B cell (primary cell): Measurements from ENCODE around the gene NOXA1. TPM values are rescaled to one million over a fixed set of nuclear protein-coding genes. Genes with fewer than 3 reads are reported as not detected.

ENCODE experiments used
- ATAC-seq: fragments of 200-7000 bp; cut with Tn5 transposase; one replicate; pipeline ENCODE4 v1.10.0; 2021; ENCODE audit warnings: low read depth, mild to moderate bottlenecking, moderate number of reproducible peaks, moderate library complexity
- CTCF ChIA-PET: fragments of 350-600 bp; sonication (Branson Sonifier 250); formaldehyde crosslinking; loops from one replicate; lab custom pipeline; 2021; ENCODE audit warnings: antibody characterized with exemption, inconsistent platforms; lab: Charles Lee
- POLR2A ChIA-PET: fragments of 350-600 bp; sonication (Branson Sonifier 250); formaldehyde crosslinking; loops from one replicate; lab custom pipeline; 2021; ENCODE audit warnings: antibody characterized with exemption; lab: Charles Lee
- DNase-seq: peaks from one replicate; pipeline ENCODE4 v3.0.0; 2013
- H2AFZ ChIP-seq: 2 replicates; pipeline ENCODE4 v1.6.1; 2012; ENCODE audit warnings: mild to moderate bottlenecking, low read depth, low read length; ENCODE audit not compliant: insufficient read depth, poor library complexity, severe bottlenecking
- H3K27ac ChIP-seq, 2 donors: 1 replicate in 1 of 2; 2 replicates in 1 of 2; pipeline ENCODE4 v1.5.1; 2012 to 2013; ENCODE audit warnings: low read length in 2 of 2, mild to moderate bottlenecking in 2 of 2, moderate library complexity in 1 of 2
- H3K27me3 ChIP-seq, 4 experiments: fragments of 200-600 bp in 1 of 4; sonication (generic) in 1 of 4; replicated peaks in 1 of 4; 1 replicate in 2 of 4; 2 replicates in 2 of 4; pipeline versions ENCODE4 v1.6.1 to v1.7.0; 2013 to 2016; ENCODE audit warnings: low read length in 3 of 4, mild to moderate bottlenecking in 2 of 4, mixed read lengths in 1 of 4, moderate library complexity in 1 of 4; ENCODE audit not compliant: insufficient read depth in 4 of 4, control insufficient read depth in 3 of 4; ENCODE audit errors: control extremely low read depth in 1 of 4
- H3K36me3 ChIP-seq, 2 experiments: replicated peaks in 1 of 2; 1 replicate in 1 of 2; 2 replicates in 1 of 2; pipeline versions ENCODE4 v1.6.1 to v1.7.1; 2013; ENCODE audit warnings: low read length in 1 of 2; ENCODE audit not compliant: insufficient read depth in 2 of 2, control insufficient read depth in 1 of 2; ENCODE audit errors: control extremely low read depth in 1 of 2, extremely low read depth in 1 of 2
- H3K4me1 ChIP-seq, 2 donors: fragments of 200-600 bp in 1 of 2; sonication (generic) in 1 of 2; 1 replicate in 1 of 2; 2 replicates in 1 of 2; pipeline versions ENCODE4 v1.5.1 to v1.6.1; 2013 to 2017; ENCODE audit warnings: low read length in 2 of 2; ENCODE audit not compliant: control insufficient read depth in 2 of 2, insufficient read depth in 2 of 2
- H3K4me2 ChIP-seq: replicated peaks from 2 replicates; pipeline ENCODE3; 2012; ENCODE audit warnings: mild to moderate bottlenecking, low read depth, low read length; ENCODE audit not compliant: poor library complexity, severe bottlenecking
- H3K4me3 ChIP-seq, 5 experiments: fragments of 200-600 bp in 1 of 5; sonication (generic) in 1 of 5; 1 replicate in 3 of 5; 2 replicates in 2 of 5; pipeline versions ENCODE4 v1.5.1 to v1.7.0; 2011 to 2016; ENCODE audit warnings: low read length in 4 of 5, mild to moderate bottlenecking in 4 of 5, low read depth in 2 of 5, control low read depth in 1 of 5, moderate library complexity in 1 of 5; ENCODE audit not compliant: insufficient read depth in 1 of 5; ENCODE audit errors: control extremely low read depth in 1 of 5, extremely low read depth in 1 of 5
- H3K79me2 ChIP-seq: fragments of 200-600 bp; sonication (generic); one replicate; pipeline ENCODE4 v1.6.0; 2016; ENCODE audit warnings: low read length; ENCODE audit not compliant: control insufficient read depth, insufficient read depth
- H3K9ac ChIP-seq: fragments of 200-600 bp; sonication (generic); 2 replicates; pipeline ENCODE4 v1.6.1; 2017; ENCODE audit warnings: mild to moderate bottlenecking, low read length, moderate library complexity
- H3K9me3 ChIP-seq, 3 donors: one replicate each; pipeline versions ENCODE4 v1.6.1 to v1.7.1; 2013; ENCODE audit warnings: low read length in 2 of 3; ENCODE audit not compliant: control insufficient read depth in 2 of 3, insufficient read depth in 1 of 3; ENCODE audit errors: control extremely low read depth in 1 of 3
- H4K20me1 ChIP-seq: 2 replicates; pipeline ENCODE4 v1.6.0; 2012; ENCODE audit warnings: mild to moderate bottlenecking, low read length; ENCODE audit not compliant: insufficient read depth, control insufficient read depth, poor library complexity, severe bottlenecking
- H3K27ac Mint-ChIP-seq: one replicate; pipeline ENCODE4 v1.8.0; 2021; ENCODE audit warnings: mixed read lengths
- H3K27me3 Mint-ChIP-seq: one replicate; pipeline ENCODE4 v1.8.0; 2021; ENCODE audit warnings: mixed read lengths
- H3K4me1 Mint-ChIP-seq: one replicate; pipeline ENCODE4 v1.8.0; 2021; ENCODE audit warnings: mixed read lengths
- H3K4me3 Mint-ChIP-seq: one replicate; pipeline ENCODE4 v1.8.0; 2021; ENCODE audit warnings: mixed read lengths
- H3K9me3 Mint-ChIP-seq: one replicate; pipeline ENCODE4 v1.8.0; 2022; ENCODE audit warnings: mixed read lengths; ENCODE audit not compliant: insufficient read depth
- EZH2 ChIP-seq: IDR thresholded peaks from 2 replicates; pipeline ENCODE4 v1.6.1; 2012; ENCODE audit warnings: borderline replicate concordance, low read depth, mild to moderate bottlenecking, moderate library complexity, low read length; ENCODE audit not compliant: insufficient read depth, poor library complexity, severe bottlenecking
- WGBS: methylation state at CpG from one replicate; pipeline ENCODE4 v1.1.5; 2013; ENCODE audit warnings: missing lambda C conversion rate; ENCODE audit not compliant: insufficient coverage; 5-methylcytosine and 5-hydroxymethylcytosine counted together
- intact Hi-C: fragments of 100-400 bp; cut with micrococcal nuclease; formaldehyde crosslinking; loops from one replicate; pipeline ENCODE4 v1.10.0; 2022
- polyA plus RNA-seq: library from polyadenylated mRNA; depleted of rRNA; stranded (reverse); fragments of >200 nt; gene quantifications from 2 replicates; pipeline ENCODE4 v1.2.3, GENCODE V29; 2012
- total RNA-seq, 2 donors: library from RNA; stranded (reverse); fragments of 120-200 nt in 1 of 2; gene quantifications; 1 replicate in 1 of 2; 2 replicates in 1 of 2; pipeline versions ENCODE4 v1.2.3 to v1.2.4, GENCODE V29; 2013 to 2022
- TF ChIP-seq, protein P1 (sequence below): fragments of 200-600 bp; IDR thresholded peaks from one replicate; pipeline ENCODE4 v1.8.0; 2022; ENCODE audit warnings: antibody characterized with exemption, mild to moderate bottlenecking

NOXA1 gene
- total and polyA plus RNA-seq, 2 donors (not counting 1 experiment from before 2014, with no cell fraction given), result 5.7 to 7.7 TPM

DNA sequence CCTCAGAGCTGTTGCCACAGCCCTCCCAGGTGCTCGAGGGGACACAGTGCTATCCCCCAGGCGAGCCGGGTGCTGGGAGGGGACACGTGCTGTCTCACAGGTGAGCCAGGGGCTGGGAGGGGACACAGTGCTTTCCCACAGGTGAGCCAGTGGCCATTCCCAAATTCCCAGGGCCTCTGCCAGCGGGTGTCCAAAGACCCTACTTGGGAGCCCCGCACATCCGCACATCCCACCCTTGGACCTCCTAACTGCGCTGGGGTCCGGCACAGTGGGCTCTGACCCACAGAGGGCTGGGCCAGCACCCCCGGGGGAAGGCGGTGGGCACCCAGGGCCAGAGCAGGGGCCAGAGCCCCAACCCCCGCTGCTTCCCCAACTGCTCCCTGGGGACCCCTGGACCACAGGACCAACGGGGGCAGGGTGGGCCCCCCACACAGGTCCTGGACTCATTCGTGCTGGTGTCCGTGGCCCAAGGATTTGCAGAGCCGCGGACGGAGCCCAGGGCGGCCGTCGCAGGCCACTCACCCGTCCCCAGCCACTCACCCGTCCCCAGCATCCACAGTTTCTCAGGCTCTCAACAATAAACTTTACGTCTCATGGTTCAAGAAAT is 18.1 kb upstream of the NOXA1 start:
- no peak overlapping the region for H3K27ac ChIP-seq
- H3K4me2 ChIP-seq, result no peak overlapping the region
- peaks cover 9 to 19% of the 10 kb centered on the region in 2 donors for H3K4me1 ChIP-seq
- H3K9ac ChIP-seq, result no peak overlapping the region
- DNase-seq (no peak), ATAC-seq (no peak)
- TF ChIP-seq, protein P1, sequence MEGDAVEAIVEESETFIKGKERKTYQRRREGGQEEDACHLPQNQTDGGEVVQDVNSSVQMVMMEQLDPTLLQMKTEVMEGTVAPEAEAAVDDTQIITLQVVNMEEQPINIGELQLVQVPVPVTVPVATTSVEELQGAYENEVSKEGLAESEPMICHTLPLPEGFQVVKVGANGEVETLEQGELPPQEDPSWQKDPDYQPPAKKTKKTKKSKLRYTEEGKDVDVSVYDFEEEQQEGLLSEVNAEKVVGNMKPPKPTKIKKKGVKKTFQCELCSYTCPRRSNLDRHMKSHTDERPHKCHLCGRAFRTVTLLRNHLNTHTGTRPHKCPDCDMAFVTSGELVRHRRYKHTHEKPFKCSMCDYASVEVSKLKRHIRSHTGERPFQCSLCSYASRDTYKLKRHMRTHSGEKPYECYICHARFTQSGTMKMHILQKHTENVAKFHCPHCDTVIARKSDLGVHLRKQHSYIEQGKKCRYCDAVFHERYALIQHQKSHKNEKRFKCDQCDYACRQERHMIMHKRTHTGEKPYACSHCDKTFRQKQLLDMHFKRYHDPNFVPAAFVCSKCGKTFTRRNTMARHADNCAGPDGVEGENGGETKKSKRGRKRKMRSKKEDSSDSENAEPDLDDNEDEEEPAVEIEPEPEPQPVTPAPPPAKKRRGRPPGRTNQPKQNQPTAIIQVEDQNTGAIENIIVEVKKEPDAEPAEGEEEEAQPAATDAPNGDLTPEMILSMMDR, result no peak
- no peak for TF ChIP-seq EZH2
- POLR2A ChIA-PET, result no interaction called here
- Mint-ChIP-seq H3K27me3 (no peaks in the 10 kb centered on the region), H3K9me3 (no peaks in the 10 kb centered on the region), H3K4me1 (peaks cover 16% of the 10 kb centered on the region), H3K4me3 (no peak overlapping the region), H3K27ac (no peak overlapping the region)
- peaks cover 22% of the 10 kb centered on the region for H3K79me2 ChIP-seq
- H4K20me1 ChIP-seq, result peaks cover 28% of the 10 kb centered on the region
- H3K36me3 ChIP-seq, result no peaks in the 10 kb centered on the region
- CTCF ChIA-PET, result interaction anchor here (1.0 kb wide), 1 partner anchor 41 kb away, joined by 3 read pairs; no protein-coding TSS in a partner anchor
- 91% methylated on average over 23 of the region's 24 CpGs for WGBS
- H3K27me3 ChIP-seq, result peaks cover 0 to 21% (median 4%) of the 10 kb centered on the region in 4 experiments
- H3K9me3 ChIP-seq, result peaks cover 0 to 18% (median 4%) of the 10 kb centered on the region in 3 donors
- intact Hi-C loops, result no loop called here
- no peak overlapping the region for H3K4me3 ChIP-seq
- H2AFZ ChIP-seq, result no peak overlapping the region

DNA sequence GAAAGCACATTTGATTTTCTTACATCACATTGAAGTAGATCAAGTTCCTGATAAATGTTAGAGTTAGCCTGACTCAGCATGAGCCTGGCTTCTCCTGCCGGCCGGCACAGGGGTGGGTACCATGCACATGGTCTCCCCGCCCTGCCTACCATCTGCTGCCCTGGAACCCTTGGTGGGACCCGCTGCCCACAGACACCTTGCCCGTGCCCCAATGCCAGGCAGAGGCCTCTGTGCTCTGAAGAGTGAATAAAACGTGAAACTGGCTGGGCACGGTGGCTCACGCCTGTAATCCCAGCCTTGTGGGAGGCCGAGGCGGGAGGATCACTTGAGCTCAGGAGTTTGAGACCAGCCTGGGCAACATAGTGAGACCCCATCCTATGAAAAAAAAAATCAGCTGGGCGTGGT is 17.5 kb upstream of the NOXA1 start:
- ChIA-PET CTCF (no interaction called here), POLR2A (interaction anchor here (0.7 kb wide), 1 partner anchor 39 kb away, joined by 4 read pairs; no protein-coding TSS in a partner anchor)
- H3K4me3 ChIP-seq, result no peak overlapping the region
- ATAC-seq, result no peak
- no peak for DNase-seq
- no peaks in the 10 kb centered on the region for H3K36me3 ChIP-seq
- intact Hi-C loops, result no loop called here
- peaks cover 8 to 16% of the 10 kb centered on the region in 2 donors for H3K4me1 ChIP-seq
- H3K4me3 Mint-ChIP-seq, result no peak overlapping the region
- no peak overlapping the region for H3K9ac ChIP-seq
- H3K9me3 Mint-ChIP-seq, result no peaks in the 10 kb centered on the region
- H4K20me1 ChIP-seq, result peaks cover 30% of the 10 kb centered on the region
- peaks cover 0 to 21% (median 5%) of the 10 kb centered on the region in 4 experiments for H3K27me3 ChIP-seq
- no peaks in the 10 kb centered on the region for H3K27me3 Mint-ChIP-seq
- WGBS, result 93% methylated on average over 10 of the region's 11 CpGs
- peaks cover 22% of the 10 kb centered on the region for H3K79me2 ChIP-seq
- H3K4me1 Mint-ChIP-seq, result peaks cover 14% of the 10 kb centered on the region
- no peak overlapping the region for H3K27ac Mint-ChIP-seq
- H3K4me2 ChIP-seq, result no peak overlapping the region
- TF ChIP-seq, protein P1, result no peak
- no peak for TF ChIP-seq EZH2
- H2AFZ ChIP-seq, result no peak overlapping the region
- no peak overlapping the region for H3K27ac ChIP-seq
- peaks cover 0 to 18% (median 4%) of the 10 kb centered on the region in 3 donors for H3K9me3 ChIP-seq
